ACC112 (cell line): ENCODE results near the gene PRODH.
"Not testable (repeated sequence)": the region's sequence is repeated elsewhere in the genome, so short reads cannot be mapped to it uniquely, and the experiment has no call there.

ENCODE experiments used
- H2AFZ ChIP-seq: fragments of 200-600 bp; sonication (generic); one replicate; pipeline ENCODE4 v1.6.0; 2017; ENCODE audit warnings: antibody characterized with exemption, low read length; ENCODE audit not compliant: unreplicated experiment
- H3K27ac ChIP-seq: fragments of 200-600 bp; sonication (generic); 2 replicates; pipeline ENCODE4 v1.5.1; 2014; ENCODE audit warnings: low read depth, mild to moderate bottlenecking, antibody characterized with exemption, low read length, moderate library complexity
- H3K27me3 ChIP-seq: fragments of 200-600 bp; sonication (generic); 2 replicates; pipeline ENCODE4 v1.6.1; 2014; ENCODE audit warnings: mild to moderate bottlenecking, antibody characterized with exemption, low read length, moderate library complexity, mixed read lengths; ENCODE audit not compliant: insufficient read depth
- H3K36me3 ChIP-seq: fragments of 200-600 bp; sonication (generic); 2 replicates; pipeline ENCODE4 v1.6.1; 2016; ENCODE audit warnings: mild to moderate bottlenecking, antibody characterized with exemption, low read length, moderate library complexity, mixed read lengths; ENCODE audit not compliant: insufficient read depth
- H3K4me1 ChIP-seq: fragments of 200-600 bp; sonication (generic); one replicate; pipeline ENCODE4 v1.6.1; 2016; ENCODE audit warnings: low read length, mixed read lengths; ENCODE audit not compliant: insufficient read depth, unreplicated experiment, control insufficient read depth
- H3K4me3 ChIP-seq: fragments of 200-600 bp; sonication (generic); 2 replicates; pipeline ENCODE4 v1.5.1; 2014; ENCODE audit warnings: mild to moderate bottlenecking, low read depth, low read length
- H3K79me2 ChIP-seq: fragments of 200-600 bp; sonication (generic); one replicate; pipeline ENCODE4 v1.6.0; 2016; ENCODE audit warnings: low read length; ENCODE audit not compliant: control insufficient read depth, unreplicated experiment, insufficient read depth

Gene PRODH

GRCh38 chr22:18974477-18975180 is 38.5 kb upstream of the PRODH start:
- Histone ChIP-seq H3K4me1 (no peaks in the 10 kb centered on the region), H3K36me3 (no peaks in the 10 kb centered on the region), H3K4me3 (no peak overlapping the region), H3K27me3 (peaks cover 7% of the 10 kb centered on the region; the same call in 1 of the 2 replicates), H2AFZ (no peak overlapping the region), H3K27ac (no peak overlapping the region), H3K79me2 (no peaks in the 10 kb centered on the region)

GRCh38 chr22:18973264-18974031 is 37.4 kb upstream of the PRODH start:
- Histone ChIP-seq H3K27ac (no peak overlapping the region), H3K79me2 (no peaks in the 10 kb centered on the region), H2AFZ (no peak overlapping the region), H3K4me3 (no peak overlapping the region), H3K4me1 (no peaks in the 10 kb centered on the region), H3K36me3 (no peaks in the 10 kb centered on the region), H3K27me3 (peaks cover 7% of the 10 kb centered on the region; the same call in 1 of the 2 replicates)

DNA sequence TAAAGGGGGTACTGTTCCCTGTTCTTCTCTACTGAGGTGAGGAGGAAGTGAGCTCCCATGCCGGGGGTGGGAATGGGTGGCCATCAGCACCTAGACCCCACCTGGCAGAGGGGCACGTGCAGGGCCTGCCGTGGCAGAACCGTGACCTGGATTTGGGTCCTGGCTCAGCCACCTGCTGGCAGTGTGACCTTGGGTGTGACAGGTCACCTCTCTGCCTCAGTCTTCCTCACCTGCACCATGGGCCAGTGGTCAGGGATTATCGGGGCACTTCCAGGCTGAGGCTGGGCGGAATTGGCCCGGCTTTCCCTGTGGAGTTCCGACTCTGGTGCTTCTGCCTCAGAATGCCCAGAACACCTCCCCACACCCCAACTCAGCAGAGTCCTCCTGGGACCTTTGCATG is 36.5 kb upstream of the PRODH start:
- not testable (repeated sequence) for H3K79me2 ChIP-seq, H2AFZ ChIP-seq, H3K4me3 ChIP-seq, H3K4me1 ChIP-seq, H3K27ac ChIP-seq, H3K36me3 ChIP-seq, H3K27me3 ChIP-seq

DNA sequence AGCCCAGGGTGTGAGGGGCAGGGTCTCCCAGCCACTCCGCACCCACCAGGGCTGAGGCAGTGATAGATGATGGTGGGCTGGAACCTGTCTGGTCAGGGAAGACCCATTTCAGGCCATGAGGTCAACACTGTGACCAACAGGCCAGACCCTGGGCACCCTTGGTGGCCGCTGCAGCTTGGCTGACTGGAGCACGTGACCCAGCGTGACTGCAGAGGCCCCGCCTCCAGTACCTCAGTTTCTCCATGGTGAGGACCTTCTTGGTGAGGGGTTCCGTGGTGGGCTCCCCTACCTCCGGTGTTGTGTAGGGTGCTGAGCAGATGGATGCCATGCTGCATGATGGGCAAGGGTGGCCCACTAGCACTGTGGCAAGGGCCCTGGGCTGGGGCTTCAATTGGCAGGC is 35.9 kb upstream of the PRODH start:
- H3K36me3 ChIP-seq, H3K4me3 ChIP-seq, H2AFZ ChIP-seq, H3K79me2 ChIP-seq, H3K27ac ChIP-seq, H3K4me1 ChIP-seq, H3K27me3 ChIP-seq: not testable (repeated sequence)

- Histone ChIP-seq H3K4me3 (no peak overlapping the region), H3K36me3 (no peaks in the 10 kb centered on the region), H2AFZ (no peak overlapping the region), H3K79me2 (no peaks in the 10 kb centered on the region), H3K4me1 (no peaks in the 10 kb centered on the region), H3K27me3 (peaks cover 7% of the 10 kb centered on the region; the same call in 1 of the 2 replicates), H3K27ac (no peak overlapping the region)
These were observed 35.2 kb upstream of the PRODH start for GRCh38 chr22:18971321-18971751.

DNA sequence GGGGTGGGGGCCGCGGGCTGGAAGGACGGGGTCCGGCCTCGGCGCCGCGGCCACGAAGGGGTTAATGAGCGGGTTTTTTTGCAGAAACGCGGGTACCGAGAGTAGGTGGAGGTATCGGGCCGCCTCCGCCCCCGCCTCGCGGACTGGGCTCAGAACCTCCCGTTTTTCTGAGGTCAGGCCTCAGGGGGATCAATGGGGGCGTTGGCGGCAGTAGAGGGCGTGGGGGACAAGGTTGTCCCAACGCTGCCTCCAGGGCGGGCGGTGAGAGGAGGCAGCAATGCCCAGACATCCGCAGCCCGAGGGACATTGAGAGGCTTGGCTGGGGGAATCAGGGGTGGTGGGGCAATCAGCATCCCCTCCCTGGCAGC is 34.8 kb upstream of the PRODH start:
- H2AFZ ChIP-seq: peak overlapping the region; percentile 25
- H3K27ac ChIP-seq: no peak overlapping the region
- H3K4me1 ChIP-seq: no peaks in the 10 kb centered on the region
- H3K27me3 ChIP-seq: peaks cover 7% of the 10 kb centered on the region; the same call in 1 of the 2 replicates
- no peaks in the 10 kb centered on the region for H3K79me2 ChIP-seq
- no peaks in the 10 kb centered on the region for H3K36me3 ChIP-seq
- H3K4me3 ChIP-seq: peak overlapping the region; percentile 71

GRCh38 chr22:18970176-18970947 is 34.3 kb upstream of the PRODH start:
- Histone ChIP-seq H3K79me2 (no peaks in the 10 kb centered on the region), H2AFZ (peak overlapping the region; percentile 25), H3K27me3 (peaks cover 7% of the 10 kb centered on the region; the same call in 1 of the 2 replicates), H3K27ac (no peak overlapping the region), H3K4me3 (peak overlapping the region; percentile 71), H3K36me3 (no peaks in the 10 kb centered on the region), H3K4me1 (no peaks in the 10 kb centered on the region)

- H2AFZ ChIP-seq, H3K79me2 ChIP-seq, H3K27ac ChIP-seq, H3K36me3 ChIP-seq, H3K4me3 ChIP-seq, H3K4me1 ChIP-seq, H3K27me3 ChIP-seq: not testable (repeated sequence)
These were observed 33.3 kb upstream of the PRODH start for GRCh38 chr22:18969158-18969942.

- Histone ChIP-seq H3K27me3 (peaks cover 7% of the 10 kb centered on the region; the same call in 1 of the 2 replicates), H3K36me3 (no peaks in the 10 kb centered on the region), H3K4me1 (no peaks in the 10 kb centered on the region), H3K27ac (no peak overlapping the region), H3K79me2 (no peaks in the 10 kb centered on the region), H3K4me3 (no peak overlapping the region), H2AFZ (no peak overlapping the region)
These were observed 32.1 kb upstream of the PRODH start for GRCh38 chr22:18968011-18968749.
